GM18505 (cell line): Measurements from ENCODE around the gene GSG1L.

Experiments used
- ATAC-seq: cut with Tn5 transposase; IDR thresholded peaks from one replicate; pipeline ENCODE4 v1.9.1; 2021; ENCODE audit not compliant: unreplicated experiment
- POLR2A ChIP-seq: IDR thresholded peaks from 4 replicates; pipeline ENCODE4 v1.6.1; 2011; ENCODE audit warnings: borderline replicate concordance; ENCODE audit not compliant: insufficient read depth, insufficient read length; ENCODE audit errors: extremely low read depth

Gene GSG1L

GRCh38 chr16:27766236-27766925 is 297.1 kb downstream of the GSG1L start:
- no peak for ATAC-seq
- TF ChIP-seq POLR2A, result no peak

GRCh38 chr16:27764869-27765675 is 298.4 kb downstream of the GSG1L start:
- ATAC-seq, result no peak
- TF ChIP-seq POLR2A, result no peak

GRCh38 chr16:27764427-27764826 is 299.1 kb downstream of the GSG1L start:
- TF ChIP-seq POLR2A, result no peak
- ATAC-seq, result no peak

GRCh38 chr16:27762441-27762840 is 301.1 kb downstream of the GSG1L start:
- no peak for ATAC-seq
- no peak for TF ChIP-seq POLR2A

- no peak for TF ChIP-seq POLR2A
- ATAC-seq, result no peak
Observed at GRCh38 chr16:27761816-27762215, 301.7 kb downstream of the GSG1L start.

- no peak for ATAC-seq
Observed at GRCh38 chr16:27760789-27761176, 302.7 kb downstream of the GSG1L start.

GRCh38 chr16:27759967-27760788 is 303.3 kb downstream of the GSG1L start:
- no peak for ATAC-seq
- TF ChIP-seq POLR2A, result no peak

More at GRCh38 chr16:27760789-27761176, 302.7 kb downstream of the GSG1L start:
- no peak for TF ChIP-seq POLR2A

GRCh38 chr16:27759301-27759871 is 304.1 kb downstream of the GSG1L start:
- ATAC-seq, result no peak
- TF ChIP-seq POLR2A, result no peak

GRCh38 chr16:27758544-27758943 is 305.0 kb downstream of the GSG1L start:
- TF ChIP-seq POLR2A, result no peak
- ATAC-seq, result no peak

GRCh38 chr16:27756206-27756970 is 307.1 kb downstream of the GSG1L start:
- no peak for TF ChIP-seq POLR2A
- ATAC-seq, result no peak

GRCh38 chr16:27754788-27755690 is 308.5 kb downstream of the GSG1L start:
- no peak for TF ChIP-seq POLR2A
- no peak for ATAC-seq

- no peak for ATAC-seq
- no peak for TF ChIP-seq POLR2A
Observed at GRCh38 chr16:27753563-27753962, 310.0 kb downstream of the GSG1L start.

GRCh38 chr16:27752241-27752640 is 311.3 kb downstream of the GSG1L start:
- no peak for ATAC-seq
- TF ChIP-seq POLR2A, result no peak
